K562 (cell line): ENCODE results near the gene SLC16A5. TPM values are rescaled to one million over a fixed set of nuclear protein-coding genes. Genes with fewer than 3 reads are reported as not detected.

Experiments used
- ATAC-seq: fragments of 200-7000 bp; cut with Tn5 transposase; 3 replicates; pipeline ENCODE4 v1.9.1; 2020; ENCODE audit warnings: moderate library complexity
- BruUV-seq: library from RNA; stranded (reverse); fragments of 400-500 nt; replicated peaks from 2 replicates; lab custom pipeline; 2021; lab: Mats Ljungman, UMichigan
- CTCF ChIA-PET: fragments of 300-600 bp; formaldehyde crosslinking; extraction: SDS; loops from one replicate; lab custom pipeline; 2021; ENCODE audit warnings: low intra/inter-chr PET ratio; lab: Yijun Ruan, JAX
- POLR2A ChIA-PET: fragments of 300-600, 350-650 bp; sonication (Branson Sonifier 250); formaldehyde crosslinking; extraction: SDS; loops from one replicate; lab custom pipeline; 2021; ENCODE audit warnings: antibody characterized with exemption, inconsistent platforms; lab: Yijun Ruan, JAX
- DNase-seq, 4 experiments: peaks; one replicate each; pipeline versions ENCODE4 v3.0.0 to v3.0.0-alpha.2; 2011 to 2018; ENCODE audit warnings: low spot score in 3 of 4, mixed read lengths in 3 of 4; ENCODE audit errors: extremely low read depth in 1 of 4
- FAIRE-seq: peaks from 2 replicates; lab custom pipeline; 2011; peaks lifted over from hg19 to GRCh38; lab: Jason Lieb, UNC
- H2AFZ ChIP-seq: 2 replicates; pipeline ENCODE4 v1.6.0; 2011; ENCODE audit warnings: low read depth, low read length, control low read depth, inconsistent platforms
- H3K27ac ChIP-seq: fragments of 200-600 bp; 3 replicates; pipeline ENCODE4 v1.8.0; 2011; ENCODE audit warnings: low read depth, mild to moderate bottlenecking, control low read depth, inconsistent platforms, low read length, moderate library complexity, mixed read lengths; ENCODE audit errors: extremely low read depth
- H3K27me3 ChIP-seq, 2 experiments: fragments of 300-600 bp in 1 of 2; 2 replicates in 1 of 2; 3 replicates in 1 of 2; pipeline versions ENCODE4 v1.6.0 to v1.8.0; 2011; ENCODE audit warnings: inconsistent platforms in 2 of 2, low read length in 2 of 2, mild to moderate bottlenecking in 1 of 2, mixed read lengths in 1 of 2, moderate library complexity in 1 of 2; ENCODE audit not compliant: control insufficient read depth in 2 of 2, insufficient read depth in 2 of 2
- H3K36me3 ChIP-seq: fragments of 300-600 bp; 3 replicates; pipeline ENCODE4 v1.8.0; 2011; ENCODE audit warnings: mild to moderate bottlenecking, low read length, inconsistent platforms; ENCODE audit not compliant: control insufficient read depth, insufficient read depth
- H3K4me1 ChIP-seq, 2 experiments: fragments of 200-600 bp in 1 of 2; replicated peaks in 1 of 2; 2 replicates in 1 of 2; 3 replicates in 1 of 2; pipeline versions ENCODE4 v1.5.1 to v1.8.0; 2011; ENCODE audit warnings: inconsistent platforms in 2 of 2, low read length in 2 of 2, mild to moderate bottlenecking in 1 of 2, mixed read lengths in 1 of 2, moderate library complexity in 1 of 2; ENCODE audit not compliant: control insufficient read depth in 2 of 2, insufficient read depth in 2 of 2
- H3K4me2 ChIP-seq: 2 replicates; pipeline ENCODE4 v1.6.1; 2011; ENCODE audit warnings: low read length, control low read depth, inconsistent platforms, mixed read lengths; ENCODE audit not compliant: insufficient read depth
- H3K4me3 ChIP-seq: fragments of 200-600 bp; sonication (generic), shearing (Covaris generic); 2 replicates; pipeline ENCODE4 v1.5.1; 2016; ENCODE audit warnings: control low read depth, inconsistent platforms
- H3K79me2 ChIP-seq: fragments of 200-600 bp; 3 replicates; pipeline ENCODE4 v1.8.0; 2011; ENCODE audit warnings: low read length, inconsistent platforms; ENCODE audit not compliant: control insufficient read depth, insufficient read depth
- H3K9ac ChIP-seq, 2 experiments: 2 replicates each; pipeline versions ENCODE4 v1.6.0 to v1.6.1; 2011; ENCODE audit warnings: low read depth in 2 of 2, low read length in 2 of 2, control low read depth in 1 of 2, inconsistent platforms in 1 of 2, mild to moderate bottlenecking in 1 of 2, mixed read lengths in 1 of 2; ENCODE audit not compliant: insufficient read depth in 1 of 2
- H3K9me1 ChIP-seq: one replicate; pipeline ENCODE4 v1.6.0; 2011; ENCODE audit warnings: inconsistent platforms, mild to moderate bottlenecking, low read length, moderate library complexity; ENCODE audit not compliant: control insufficient read depth, insufficient read depth
- H3K9me3 ChIP-seq: replicated peaks from 2 replicates; pipeline ENCODE4 v1.5.1; 2011; ENCODE audit warnings: low read depth, low read length, inconsistent platforms; ENCODE audit not compliant: control insufficient read depth, insufficient read depth
- H4K20me1 ChIP-seq: replicated peaks from 2 replicates; pipeline ENCODE4 v1.6.1; 2011; ENCODE audit warnings: low read length, inconsistent platforms, mixed read lengths; ENCODE audit not compliant: control insufficient read depth, insufficient read depth
- CAMTA2 ChIP-seq: fragments of 250-450 bp; sonication (Bioruptor Pico); conservative IDR thresholded peaks from 2 replicates; pipeline ENCODE4 v1.5.1; 2022
- NFIC ChIP-seq: fragments of 450-650 bp; IDR thresholded peaks from 2 replicates; pipeline ENCODE4 v1.6.1; 2017; ENCODE audit warnings: mild to moderate bottlenecking, inconsistent platforms
- POLR2A ChIP-seq: fragments of 450-650 bp; conservative IDR thresholded peaks from 2 replicates; pipeline ENCODE4 v1.6.1; 2016
- RBFOX2 ChIP-seq: fragments of 200-400 bp; formaldehyde crosslinking; IDR thresholded peaks from 2 replicates; pipeline ENCODE4 v1.6.1; 2017; ENCODE audit warnings: low read depth, mild to moderate bottlenecking, low read length, moderate library complexity
- SUPT5H ChIP-seq: fragments of 450-650 bp; IDR thresholded peaks from 2 replicates; pipeline ENCODE4 v1.6.1; 2016
- WGBS: fragments of 100-300 bp; shearing (Covaris generic); methylation state at CpG from one replicate; pipeline ENCODE4 v1.1.6; 2016; ENCODE audit warnings: low coverage, mixed read lengths; ENCODE audit not compliant: insufficient coverage; ENCODE audit errors: missing lambda C conversion rate; 5-methylcytosine and 5-hydroxymethylcytosine counted together
- in situ Hi-C: fragments of 300-500 bp; cut with MboI; formaldehyde crosslinking; loops from 4 replicates; pipeline ENCODE4 v1.15.0; 2018; ENCODE audit warnings: inconsistent platforms, mixed read lengths
- intact Hi-C: fragments of 100-400 bp; cut with micrococcal nuclease; formaldehyde crosslinking; loops from 2 replicates; pipeline ENCODE4 v1.14.2; 2022
- polyA plus RNA-seq, 8 experiments: library from polyadenylated mRNA; depleted of rRNA in 4 of 8; stranded (reverse) in 5 of 8; unstranded in 3 of 8; fragments of >200 nt; fragmentation: Nextera tagmentation in 2 of 8; fragmentation: Illumina TruSeq in 1 of 8; extraction: Ambion mirVana in 2 of 8; extraction: Trizol in 1 of 8; gene quantifications; 2 replicates each; pipeline versions ENCODE4 v1.2.1 to v1.2.3, GENCODE V29; 2011 to 2014; ENCODE audit warnings: inconsistent platforms in 1 of 8, missing spikeins in 1 of 8
- total RNA-seq, 7 experiments: library from RNA; depleted of rRNA in 6 of 7; stranded (reverse); fragments of >200 nt in 6 of 7; fragmentation: Illumina TruSeq in 2 of 7; extraction: Trizol in 2 of 7; gene quantifications; 2 replicates each; pipeline versions ENCODE4 v1.2.1 to v1.2.3, GENCODE V29; 2011 to 2021; ENCODE audit warnings: low replicate concordance in 1 of 7
- TF ChIP-seq, protein P1 (sequence below): fragments of 450-650 bp; IDR thresholded peaks from 2 replicates; pipeline ENCODE4 v1.6.1; 2016

Gene SLC16A5
- total and polyA plus RNA-seq, 9 of the 15 experiments (the other 6 are each of a cell fraction or from before 2014, with no cell fraction given), result 0.06 to 2.6 (median 0.91) TPM

DNA sequence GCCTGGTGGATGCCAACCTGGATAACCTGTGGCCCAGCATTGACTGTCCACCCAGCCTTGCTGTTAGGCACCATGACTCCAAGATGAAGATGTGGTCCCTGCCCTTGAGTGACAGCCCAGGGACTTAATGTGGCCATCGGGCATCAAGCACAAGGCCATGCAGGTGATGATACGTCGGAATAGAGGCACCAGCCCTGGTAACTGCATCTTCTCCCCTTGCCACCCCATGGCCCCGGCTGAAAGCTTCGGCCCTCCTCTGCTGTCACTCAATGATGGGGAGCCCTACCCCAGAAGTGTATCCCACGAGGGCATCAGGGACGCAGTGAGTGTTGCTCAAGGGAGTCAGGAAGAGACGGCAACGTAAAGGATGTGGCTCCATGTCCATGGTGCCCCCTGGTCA, 41.8 kb downstream of the SLC16A5 start:
- no peak overlapping the region for H2AFZ ChIP-seq
- intact Hi-C loops, result no loop called here
- BruUV-seq, result no TSS peak
- WGBS, result 93% methylated on average over 7 of the region's 9 CpGs
- H3K9me1 ChIP-seq, result no peaks in the 10 kb centered on the region
- no peaks in the 10 kb centered on the region for H3K27me3 ChIP-seq
- no peak for FAIRE-seq
- ATAC-seq, result no peak
- no peak overlapping the region for H3K4me3 ChIP-seq
- H3K4me2 ChIP-seq, result peak overlapping the region; percentile 80; the same call in 1 of the 2 replicates
- peaks cover 40% of the 10 kb centered on the region for H3K79me2 ChIP-seq
- peaks cover 25% of the 10 kb centered on the region; the same call in 2 of the 3 replicates for H3K36me3 ChIP-seq
- DNase-seq, result no peak
- in situ Hi-C loops, result no loop called here
- H3K9me3 ChIP-seq, result no peaks in the 10 kb centered on the region
- H3K4me1 ChIP-seq, result peaks cover 24 to 46% of the 10 kb centered on the region in 2 experiments
- peak; percentile 46; the same call in 1 of the 2 replicates for TF ChIP-seq POLR2A
- TF ChIP-seq CAMTA2, result no peak
- peak; percentile 44 for TF ChIP-seq SUPT5H
- no peak for TF ChIP-seq NFIC
- peak; percentile 1; the same call in 1 of the 2 replicates for TF ChIP-seq RBFOX2
- TF ChIP-seq, protein P1, sequence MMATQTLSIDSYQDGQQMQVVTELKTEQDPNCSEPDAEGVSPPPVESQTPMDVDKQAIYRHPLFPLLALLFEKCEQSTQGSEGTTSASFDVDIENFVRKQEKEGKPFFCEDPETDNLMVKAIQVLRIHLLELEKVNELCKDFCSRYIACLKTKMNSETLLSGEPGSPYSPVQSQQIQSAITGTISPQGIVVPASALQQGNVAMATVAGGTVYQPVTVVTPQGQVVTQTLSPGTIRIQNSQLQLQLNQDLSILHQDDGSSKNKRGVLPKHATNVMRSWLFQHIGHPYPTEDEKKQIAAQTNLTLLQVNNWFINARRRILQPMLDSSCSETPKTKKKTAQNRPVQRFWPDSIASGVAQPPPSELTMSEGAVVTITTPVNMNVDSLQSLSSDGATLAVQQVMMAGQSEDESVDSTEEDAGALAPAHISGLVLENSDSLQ, result peak; percentile 50; the same call in 1 of the 2 replicates
- H4K20me1 ChIP-seq, result peaks cover 6% of the 10 kb centered on the region; the same call in 1 of the 2 replicates
- CTCF ChIA-PET, result no interaction called here
- H3K27ac ChIP-seq, result no peak overlapping the region
- H3K9ac ChIP-seq, result peak overlapping the region in 1 of 2 experiments; percentile 99; a peak in 1 of 4 replicates
- POLR2A ChIA-PET, result interaction anchor here (0.7 to 7.6 kb wide), 4 partner anchors 9 to 76 kb away, joined by 3 to 58 read pairs (median 6); partner anchors contain the start of gene NUP85
